KOPT-K1 (cell line): ENCODE measurements around the gene ENDOD1.
"Not testable (repeated sequence)": the region's sequence is repeated elsewhere in the genome, so short reads cannot be mapped to it uniquely, and the experiment has no call there.

Experiments used
- H3K27ac ChIP-seq: fragments of 200-600 bp; sonication (generic); 2 replicates; pipeline ENCODE4 v1.5.1; 2016; ENCODE audit warnings: antibody characterized with exemption, mild to moderate bottlenecking, low read depth, low read length; ENCODE audit not compliant: poor library complexity, severe bottlenecking
- H3K36me3 ChIP-seq: fragments of 200-600 bp; sonication (generic); 2 replicates; pipeline ENCODE4 v1.5.1; 2017; ENCODE audit warnings: antibody characterized with exemption, mild to moderate bottlenecking, low read length, moderate library complexity; ENCODE audit not compliant: insufficient read depth
- H3K9me3 ChIP-seq: fragments of 200-600 bp; sonication (generic); 2 replicates; pipeline ENCODE4 v1.5.1; 2017; ENCODE audit warnings: antibody characterized with exemption, low read length, mild to moderate bottlenecking; ENCODE audit not compliant: insufficient read depth, poor library complexity, severe bottlenecking

The ENDOD1 gene

DNA sequence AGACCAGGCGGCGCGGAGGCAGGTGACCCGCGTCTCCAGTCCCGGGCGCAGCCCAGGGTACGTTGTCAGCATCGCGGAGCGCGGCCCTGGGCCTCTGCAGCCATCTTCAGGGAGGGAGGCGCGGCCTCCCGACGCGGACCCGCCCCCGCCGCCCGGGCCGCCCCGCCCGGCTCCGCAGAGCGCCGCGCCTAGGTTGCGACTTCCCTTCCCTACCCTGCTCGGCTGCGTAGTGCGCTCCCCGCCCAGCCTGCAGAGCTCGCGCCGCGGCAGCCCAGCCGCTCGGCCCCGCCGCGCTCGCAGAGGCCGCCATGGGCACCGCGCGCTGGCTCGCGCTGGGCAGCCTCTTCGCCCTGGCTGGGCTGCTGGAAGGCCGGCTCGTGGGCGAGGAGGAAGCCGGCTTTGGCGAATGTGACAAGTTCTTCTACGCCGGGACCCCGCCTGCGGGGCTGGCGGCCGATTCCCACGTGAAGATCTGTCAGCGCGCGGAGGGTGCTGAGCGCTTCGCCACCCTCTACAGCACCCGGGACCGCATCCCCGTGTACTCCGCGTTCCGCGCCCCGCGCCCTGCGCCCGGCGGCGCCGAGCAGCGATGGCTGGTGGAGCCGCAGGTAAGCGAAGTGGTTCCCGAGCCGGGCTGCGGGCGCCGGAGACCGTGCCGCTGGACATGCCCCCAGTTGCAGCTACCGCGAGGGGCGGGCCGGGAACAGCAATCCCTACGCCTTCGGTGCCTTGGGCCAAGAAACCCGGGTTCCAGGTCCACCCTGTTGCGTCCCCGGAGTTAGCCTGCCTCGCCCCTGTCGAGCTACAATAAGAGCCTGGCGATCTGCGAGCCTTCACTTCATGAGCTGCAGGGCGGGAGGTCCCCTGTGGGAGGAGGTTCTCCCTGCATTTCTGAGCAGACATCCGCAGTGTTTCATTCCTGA lies at the start of gene ENDOD1:
TSS of gene ENDOD1 (plus strand) at position 227 of the 923 bp plus-strand sequence. CDS start at position 309, 82 bp downstream.
- no peaks in the 10 kb centered on the region for H3K9me3 ChIP-seq
- H3K36me3 ChIP-seq = no peaks in the 10 kb centered on the region
- H3K27ac ChIP-seq = no peak within 1 kb of the TSS

GRCh38 chr11:95042239-95042638 lies 47.4 kb upstream of the ENDOD1 start:
- H3K27ac ChIP-seq = no peak overlapping the region
- H3K36me3 ChIP-seq = no peaks in the 10 kb centered on the region
- no peaks in the 10 kb centered on the region for H3K9me3 ChIP-seq

GRCh38 chr11:95042906-95043305 lies 46.7 kb upstream of the ENDOD1 start:
- Histone ChIP-seq H3K9me3 (no peaks in the 10 kb centered on the region), H3K27ac (no peak overlapping the region), H3K36me3 (no peaks in the 10 kb centered on the region)

DNA sequence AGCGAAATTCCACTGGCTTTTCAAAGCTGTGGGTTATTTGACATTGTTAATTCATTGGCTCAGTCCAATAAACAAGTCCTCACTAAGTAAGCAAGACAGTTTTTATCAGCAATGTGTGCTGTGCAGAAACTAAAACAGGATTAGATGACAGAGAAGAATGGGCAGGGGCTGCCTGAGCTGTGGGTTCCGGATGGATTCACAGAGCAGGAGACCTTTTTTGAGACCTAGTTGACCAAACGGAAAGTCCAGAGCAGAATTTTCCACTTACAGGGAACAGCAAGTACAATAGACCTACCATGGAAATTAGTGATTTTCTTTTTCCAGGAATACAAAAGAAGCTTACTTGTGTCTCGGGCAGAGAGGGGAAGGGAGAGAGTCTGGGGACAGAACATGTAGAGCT lies 45.6 kb upstream of the ENDOD1 start:
- Histone ChIP-seq H3K36me3 (no peaks in the 10 kb centered on the region), H3K9me3 (no peaks in the 10 kb centered on the region), H3K27ac (no peak overlapping the region)

GRCh38 chr11:95045812-95046211 lies 43.8 kb upstream of the ENDOD1 start:
- Histone ChIP-seq H3K27ac (no peak overlapping the region), H3K36me3 (no peaks in the 10 kb centered on the region), H3K9me3 (no peaks in the 10 kb centered on the region)

DNA sequence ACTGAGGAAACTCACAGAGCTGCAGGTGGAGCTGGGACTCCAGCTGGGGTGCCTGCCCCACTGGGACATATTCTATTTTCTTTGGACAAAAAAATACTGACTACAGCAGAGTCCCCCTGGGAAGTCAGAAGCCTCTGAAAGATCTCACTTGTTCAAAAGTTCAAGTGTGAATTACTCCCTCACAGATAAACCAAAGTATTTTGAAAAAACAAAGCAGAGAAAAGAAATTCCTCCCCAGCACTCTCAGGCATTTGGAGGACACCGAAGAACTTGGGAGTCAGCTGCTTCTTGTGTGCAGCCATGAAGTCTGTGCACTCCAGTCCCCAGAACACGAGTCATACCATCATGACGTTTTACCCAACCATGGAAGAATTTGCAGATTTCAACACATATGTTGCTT lies 40.5 kb upstream of the ENDOD1 start, which contains the start of gene KDM4F:
TSS of gene KDM4F (plus strand) at position 301 of the 400 bp plus-strand sequence.
- not testable (repeated sequence) for H3K36me3 ChIP-seq, H3K27ac ChIP-seq, H3K9me3 ChIP-seq

- Histone ChIP-seq H3K27ac (no peak overlapping the region), H3K36me3 (no peaks in the 10 kb centered on the region), H3K9me3 (no peaks in the 10 kb centered on the region)
Measured at GRCh38 chr11:95050595-95051202, 38.9 kb upstream of the ENDOD1 start.

DNA sequence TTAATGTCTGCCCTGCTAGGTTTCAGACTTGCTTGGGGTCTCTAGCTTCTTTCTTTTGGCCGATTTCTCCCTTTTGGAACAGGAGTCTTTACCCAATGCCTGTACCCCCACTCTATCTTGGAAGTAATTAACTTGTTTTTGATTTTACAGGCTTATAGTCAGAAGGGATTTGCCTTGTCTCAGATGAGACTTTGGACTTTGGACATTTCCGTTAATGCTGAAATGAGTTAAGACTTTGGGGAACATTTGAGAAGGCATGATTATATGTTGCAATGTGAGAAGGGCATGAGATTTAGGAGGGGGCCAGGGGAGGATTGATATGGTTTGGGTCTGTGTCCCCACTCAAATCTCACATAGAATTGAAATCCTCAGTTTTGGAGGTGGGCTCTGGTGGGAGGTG lies 35.3 kb upstream of the ENDOD1 start:
- Histone ChIP-seq H3K9me3 (no peaks in the 10 kb centered on the region), H3K36me3 (no peaks in the 10 kb centered on the region), H3K27ac (no peak overlapping the region)

- H3K36me3 ChIP-seq = no peaks in the 10 kb centered on the region
- no peaks in the 10 kb centered on the region for H3K9me3 ChIP-seq
- H3K27ac ChIP-seq = no peak overlapping the region
Measured at GRCh38 chr11:95055283-95055897, 34.3 kb upstream of the ENDOD1 start.

DNA sequence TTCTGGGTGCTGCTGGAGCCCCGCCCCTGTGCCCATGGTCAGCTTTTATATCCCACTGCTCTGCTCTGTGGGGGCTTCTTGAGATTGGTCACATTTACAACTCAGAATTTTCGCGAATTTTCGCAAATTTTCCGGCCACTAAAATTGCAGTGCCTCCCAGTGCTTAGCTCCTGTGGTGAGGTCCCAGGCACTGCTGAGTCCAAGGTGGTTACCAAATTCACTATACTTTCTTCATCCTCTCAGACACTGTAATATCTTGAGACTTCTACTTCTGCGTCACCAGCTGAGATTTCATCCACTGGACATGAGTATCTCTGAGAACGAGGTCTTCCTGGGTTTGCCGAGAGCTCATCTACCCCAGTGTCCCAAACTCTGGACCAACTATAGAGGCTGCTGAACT lies 31.7 kb upstream of the ENDOD1 start:
- Histone ChIP-seq H3K27ac (no peak overlapping the region), H3K9me3 (no peaks in the 10 kb centered on the region), H3K36me3 (no peaks in the 10 kb centered on the region)

GRCh38 chr11:95058621-95059020 lies 31.0 kb upstream of the ENDOD1 start:
- Histone ChIP-seq H3K36me3 (no peaks in the 10 kb centered on the region), H3K27ac (no peak overlapping the region), H3K9me3 (no peaks in the 10 kb centered on the region)

DNA sequence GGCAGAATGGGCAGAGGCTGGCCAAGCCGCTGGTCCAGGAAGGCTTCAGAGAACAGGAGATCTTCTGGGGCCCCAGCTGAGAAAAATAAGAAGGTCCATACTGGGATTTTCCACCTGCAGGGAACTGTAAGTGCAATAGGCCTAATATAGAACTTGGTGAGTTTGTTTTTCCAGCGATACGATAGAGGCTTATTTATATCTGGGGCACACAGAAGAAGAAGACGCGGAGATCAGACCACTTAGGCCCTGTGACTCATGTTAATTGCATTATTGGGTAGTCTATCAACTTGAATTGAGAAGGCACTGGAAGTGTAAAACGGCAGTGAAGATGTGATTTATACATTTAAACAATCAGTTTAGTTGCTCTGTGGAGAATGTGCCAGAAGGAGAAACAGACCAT lies 30.6 kb upstream of the ENDOD1 start:
- Histone ChIP-seq H3K9me3 (no peaks in the 10 kb centered on the region), H3K36me3 (no peaks in the 10 kb centered on the region), H3K27ac (no peak overlapping the region)

GRCh38 chr11:95065336-95065735 lies 24.3 kb upstream of the ENDOD1 start:
- H3K27ac ChIP-seq = no peak overlapping the region
- H3K9me3 ChIP-seq = no peaks in the 10 kb centered on the region
- H3K36me3 ChIP-seq = no peaks in the 10 kb centered on the region

DNA sequence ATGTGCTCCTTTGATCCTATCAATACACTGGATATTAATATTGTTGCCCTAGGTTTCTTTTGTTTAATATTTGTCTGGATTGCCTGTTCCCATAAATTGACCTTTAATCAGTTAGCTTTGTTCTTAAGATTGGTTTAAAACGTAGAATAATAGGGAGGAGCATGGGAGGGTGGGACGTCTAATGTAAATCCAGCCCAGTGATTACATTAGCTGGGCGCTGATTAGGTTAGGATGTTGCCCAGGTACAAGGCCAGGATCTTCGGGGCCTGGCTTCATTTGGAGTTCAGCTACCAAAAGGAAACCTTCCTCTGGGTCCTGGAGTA lies 23.0 kb upstream of the ENDOD1 start, which contains the start of gene SRSF8:
TSS of gene SRSF8 (plus strand) at position 204 of the 323 bp plus-strand sequence. CDS start 308 bp downstream, outside the sequence.
- H3K27ac ChIP-seq = no peak within 1 kb of the TSS
- no peaks in the 10 kb centered on the region for H3K36me3 ChIP-seq
- no peaks in the 10 kb centered on the region for H3K9me3 ChIP-seq

DNA sequence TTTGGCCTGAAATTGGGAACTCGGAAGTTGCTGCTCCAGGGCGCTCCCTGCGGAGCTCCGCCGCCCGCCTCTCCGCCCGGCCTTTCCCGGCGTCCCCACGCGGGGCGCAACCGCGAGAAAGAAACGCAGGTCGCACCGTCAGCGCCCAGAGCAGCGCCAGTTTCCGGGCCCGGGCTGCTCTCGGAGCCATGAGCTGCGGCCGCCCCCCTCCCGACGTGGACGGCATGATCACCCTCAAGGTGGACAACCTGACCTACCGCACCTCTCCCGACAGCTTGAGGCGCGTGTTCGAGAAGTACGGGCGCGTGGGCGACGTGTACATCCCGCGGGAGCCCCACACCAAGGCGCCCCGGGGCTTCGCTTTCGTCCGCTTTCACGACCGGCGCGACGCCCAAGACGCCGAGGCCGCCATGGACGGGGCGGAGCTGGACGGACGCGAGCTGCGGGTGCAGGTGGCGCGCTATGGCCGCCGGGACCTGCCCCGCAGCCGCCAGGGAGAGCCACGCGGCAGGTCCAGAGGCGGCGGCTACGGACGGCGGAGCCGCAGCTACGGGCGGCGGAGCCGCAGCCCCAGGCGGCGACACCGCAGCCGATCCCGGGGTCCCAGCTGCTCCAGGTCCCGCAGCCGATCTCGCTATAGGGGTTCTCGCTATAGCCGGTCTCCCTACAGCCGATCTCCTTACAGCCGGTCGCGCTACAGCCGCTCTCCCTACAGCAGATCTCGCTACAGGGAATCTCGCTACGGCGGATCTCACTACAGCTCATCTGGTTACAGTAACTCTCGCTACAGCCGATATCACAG lies 22.4 kb upstream of the ENDOD1 start:
- H3K36me3 ChIP-seq = no peaks in the 10 kb centered on the region
- H3K27ac ChIP-seq = no peak overlapping the region
- no peaks in the 10 kb centered on the region for H3K9me3 ChIP-seq
